ENCODE measurements around the gene XRN2. TPM values are rescaled to one million over a fixed set of nuclear protein-coding genes. Genes with fewer than 3 reads are reported as not detected.

The XRN2 gene
- total RNA-seq, 1 donor from 2014 or later, result 239 TPM

DNA sequence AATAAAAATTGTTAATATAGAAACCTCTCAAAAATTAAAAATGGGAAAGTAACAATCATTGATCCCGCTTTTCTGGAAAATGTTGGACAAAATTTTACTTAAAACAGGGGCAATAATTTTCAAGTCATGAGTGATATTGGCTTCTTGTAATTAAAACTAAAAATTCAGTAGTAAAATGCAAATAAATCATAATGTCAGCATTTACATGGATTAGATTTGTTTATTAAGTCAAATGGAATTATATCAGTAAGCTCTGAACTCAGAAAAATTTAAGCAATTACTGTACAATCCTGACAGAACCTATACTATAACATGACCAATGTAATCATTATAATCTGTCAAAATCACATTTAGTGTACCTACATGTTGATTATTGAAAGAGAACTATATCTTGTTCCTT is 134.1 kb downstream of the XRN2 start:
- no peaks in the 10 kb centered on the region for H3K79me2 ChIP-seq (ENCODE audit: low read depth)
- no peak overlapping the region for H3K27ac ChIP-seq
- H3K9me3 Mint-ChIP-seq, result no peaks in the 10 kb centered on the region
- H3K36me3 ChIP-seq, result no peaks in the 10 kb centered on the region
- H3K9ac ChIP-seq, result no peak overlapping the region
- H3K36me3 Mint-ChIP-seq, result no peaks in the 10 kb centered on the region
- no peaks in the 10 kb centered on the region for H3K27me3 ChIP-seq
- H3K4me1 Mint-ChIP-seq, result peaks cover 4% of the 10 kb centered on the region
- H3K4me1 ChIP-seq, result no peaks in the 10 kb centered on the region
- no peak overlapping the region for H3K4me3 ChIP-seq
- no peaks in the 10 kb centered on the region for H4K20me1 ChIP-seq (ENCODE audit: low read depth)
- peaks cover 2% of the 10 kb centered on the region for H3K27me3 Mint-ChIP-seq (ENCODE audit: insufficient read depth, low read depth)
- H3K4me3 Mint-ChIP-seq, result no peak overlapping the region
- DNase-seq (ENCODE audit: low spot score), result no peak
- no peaks in the 10 kb centered on the region for H3F3A ChIP-seq (ENCODE audit: low read depth)
- TF ChIP-seq EZH2 (IDR thresholded peaks at IDR 0.05) (no peak), EZH2phosphoT487 (IDR thresholded peaks at IDR 0.05) (no peak)
- TF ChIP-seq, protein P1, sequence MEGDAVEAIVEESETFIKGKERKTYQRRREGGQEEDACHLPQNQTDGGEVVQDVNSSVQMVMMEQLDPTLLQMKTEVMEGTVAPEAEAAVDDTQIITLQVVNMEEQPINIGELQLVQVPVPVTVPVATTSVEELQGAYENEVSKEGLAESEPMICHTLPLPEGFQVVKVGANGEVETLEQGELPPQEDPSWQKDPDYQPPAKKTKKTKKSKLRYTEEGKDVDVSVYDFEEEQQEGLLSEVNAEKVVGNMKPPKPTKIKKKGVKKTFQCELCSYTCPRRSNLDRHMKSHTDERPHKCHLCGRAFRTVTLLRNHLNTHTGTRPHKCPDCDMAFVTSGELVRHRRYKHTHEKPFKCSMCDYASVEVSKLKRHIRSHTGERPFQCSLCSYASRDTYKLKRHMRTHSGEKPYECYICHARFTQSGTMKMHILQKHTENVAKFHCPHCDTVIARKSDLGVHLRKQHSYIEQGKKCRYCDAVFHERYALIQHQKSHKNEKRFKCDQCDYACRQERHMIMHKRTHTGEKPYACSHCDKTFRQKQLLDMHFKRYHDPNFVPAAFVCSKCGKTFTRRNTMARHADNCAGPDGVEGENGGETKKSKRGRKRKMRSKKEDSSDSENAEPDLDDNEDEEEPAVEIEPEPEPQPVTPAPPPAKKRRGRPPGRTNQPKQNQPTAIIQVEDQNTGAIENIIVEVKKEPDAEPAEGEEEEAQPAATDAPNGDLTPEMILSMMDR (IDR thresholded peaks at IDR 0.05), result no peak
- no peak overlapping the region for H3K4me2 ChIP-seq
- H2AFZ ChIP-seq (replicated peaks), result no peak overlapping the region
- no peak overlapping the region for H3K27ac Mint-ChIP-seq
- no peaks in the 10 kb centered on the region for H3K9me3 ChIP-seq (ENCODE audit: low read depth)

DNA sequence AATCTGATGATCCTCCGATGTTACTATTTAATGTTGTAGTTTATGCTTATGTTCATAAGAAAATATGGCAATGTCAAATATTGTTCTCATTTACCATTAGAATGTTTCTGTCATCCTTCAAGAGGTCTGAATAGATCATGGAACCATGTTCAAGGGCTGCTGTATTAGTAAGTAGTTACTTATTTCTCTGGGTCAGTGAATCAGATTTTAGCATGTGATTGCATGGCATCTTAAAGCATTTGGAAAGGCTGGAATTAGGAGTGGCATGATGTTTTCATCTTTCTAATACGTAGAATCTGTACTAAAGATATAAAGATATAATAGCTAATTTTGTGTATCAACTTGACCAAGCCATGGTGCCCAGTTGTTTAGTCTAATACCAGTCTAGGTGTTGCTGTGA is 134.7 kb downstream of the XRN2 start:
- no peaks in the 10 kb centered on the region for H3K27me3 ChIP-seq
- H3K4me1 ChIP-seq, result no peaks in the 10 kb centered on the region
- Mint-ChIP-seq H3K27ac (no peak overlapping the region), H3K4me1 (peaks cover 4% of the 10 kb centered on the region), H3K27me3 (ENCODE audit: insufficient read depth, low read depth) (peaks cover 2% of the 10 kb centered on the region), H3K4me3 (no peak overlapping the region), H3K36me3 (no peaks in the 10 kb centered on the region), H3K9me3 (no peaks in the 10 kb centered on the region)
- no peak overlapping the region for H3K27ac ChIP-seq
- TF ChIP-seq EZH2 (IDR thresholded peaks at IDR 0.05) (no peak), EZH2phosphoT487 (IDR thresholded peaks at IDR 0.05) (no peak)
- TF ChIP-seq, protein P1 (IDR thresholded peaks at IDR 0.05), result no peak
- H2AFZ ChIP-seq (replicated peaks), result no peak overlapping the region
- H3K36me3 ChIP-seq, result no peaks in the 10 kb centered on the region
- H3K79me2 ChIP-seq (ENCODE audit: low read depth), result no peaks in the 10 kb centered on the region
- no peak overlapping the region for H3K4me2 ChIP-seq
- H4K20me1 ChIP-seq (ENCODE audit: low read depth), result no peaks in the 10 kb centered on the region
- H3F3A ChIP-seq (ENCODE audit: low read depth), result no peaks in the 10 kb centered on the region
- H3K4me3 ChIP-seq, result no peak overlapping the region
- no peaks in the 10 kb centered on the region for H3K9me3 ChIP-seq (ENCODE audit: low read depth)
- no peak for DNase-seq (ENCODE audit: low spot score)
- no peak overlapping the region for H3K9ac ChIP-seq

Small RNA genes lying within 50 kb of the gene (small RNA-seq; reads per million reads assigned to genes)
- gene RN7SKP140, result not detected

Other genes with a start within 250 kb of the XRN2 start
- gene LINC00237, start 197.0 kb upstream of the XRN2 start, total RNA-seq (ENCODE audit: low replicate concordance), result not detected in 2 replicates
- 40.5 and 60.0 TPM in 2 replicates for gene KIZ, start 177.2 kb upstream of the XRN2 start, total RNA-seq (ENCODE audit: low replicate concordance)
- gene NKX2-4, start 94.2 kb downstream of the XRN2 start, total RNA-seq (ENCODE audit: low replicate concordance), result not detected in 2 replicates
- not detected in 2 replicates for gene NKX2-2, start 210.7 kb downstream of the XRN2 start, total RNA-seq (ENCODE audit: low replicate concordance)